Retina (tissue), 1 donor: Measurements from ENCODE around the gene PLEKHM3.

ENCODE experiments used
- DNase-seq: peaks from one replicate; pipeline ENCODE4 v3.0.0-alpha.2; 2016

Gene PLEKHM3

GRCh38 chr2:207778298-207778882 is 246.9 kb downstream of the PLEKHM3 start:
- DNase-seq = no peak

GRCh38 chr2:207777124-207777523 is 248.2 kb downstream of the PLEKHM3 start:
- DNase-seq = no peak

DNA sequence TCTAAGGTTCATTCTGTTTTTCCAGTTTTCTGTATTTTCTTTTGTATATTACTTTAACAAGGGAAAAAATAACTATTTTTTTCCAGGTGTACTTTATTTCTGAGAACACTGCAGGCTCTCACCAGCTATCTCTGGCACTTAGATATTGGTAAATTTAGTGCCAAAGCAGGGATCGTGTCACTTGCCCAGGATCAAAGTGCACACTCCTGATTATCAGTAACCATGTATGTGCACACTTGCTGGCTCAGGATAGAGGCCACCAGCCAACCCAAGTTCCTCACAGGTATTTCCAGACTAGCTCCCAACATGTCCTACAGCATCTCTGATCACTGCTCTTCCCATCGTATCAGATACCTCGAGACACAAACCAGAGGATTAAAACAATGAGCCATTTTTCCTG is 249.9 kb downstream of the PLEKHM3 start:
- no peak for DNase-seq

- no peak for DNase-seq
Measured at GRCh38 chr2:207772844-207773205, 252.5 kb downstream of the PLEKHM3 start.

GRCh38 chr2:207772081-207772843 is 253.1 kb downstream of the PLEKHM3 start:
- no peak for DNase-seq

GRCh38 chr2:207771421-207771820 is 253.9 kb downstream of the PLEKHM3 start:
- no peak for DNase-seq
